ENCODE measurements around the gene REC8. TPM values are rescaled to one million over a fixed set of nuclear protein-coding genes. Genes with fewer than 3 reads are reported as not detected.

Gene REC8
- total RNA-seq, 1 donor from 2014 or later: 1.1 TPM

Other genes with a start within 250 kb of the REC8 start
- gene DHRS4, start 218.3 kb upstream of the REC8 start, total RNA-seq: 46.2 and 53.2 TPM in 2 replicates
- gene DHRS4L2, start 183.2 kb upstream of the REC8 start, total RNA-seq: 8.2 and 13.2 TPM in 2 replicates
- not detected in 2 replicates for gene CARMIL3, start 120.1 kb upstream of the REC8 start, total RNA-seq
- gene CPNE6, start 100.5 kb upstream of the REC8 start, total RNA-seq: not detected in 2 replicates
- gene PCK2, start 77.8 kb upstream of the REC8 start, total RNA-seq: 8.2 and 11.6 TPM in 2 replicates
- 41.8 and 49.5 TPM in 2 replicates for gene DCAF11, start 57.3 kb upstream of the REC8 start, total RNA-seq
- 0.73 and 0.75 TPM in 2 replicates for gene NRL, start 57.1 kb upstream of the REC8 start, total RNA-seq
- gene FITM1, start 41.4 kb upstream of the REC8 start, total RNA-seq: 0.20 TPM in 1 of 2 replicates, not detected in the other
- 123 and 136 TPM in 2 replicates for gene PSME1, start 35.9 kb upstream of the REC8 start, total RNA-seq
- 8.3 and 10.2 TPM in 2 replicates for gene EMC9, start 30.5 kb upstream of the REC8 start, total RNA-seq
- gene PSME2, start 25.5 kb upstream of the REC8 start, total RNA-seq: 52.9 and 82.8 TPM in 2 replicates
- gene RNF31, start 24.6 kb upstream of the REC8 start, total RNA-seq: 50.1 and 66.3 TPM in 2 replicates
- 30.3 and 35.5 TPM in 2 replicates for gene IRF9, start 10.8 kb upstream of the REC8 start, total RNA-seq
- 33.4 and 39.3 TPM in 2 replicates for gene IPO4, start 16.7 kb downstream of the REC8 start, total RNA-seq
- gene TM9SF1, start 23.4 kb downstream of the REC8 start, total RNA-seq: 73.6 and 75.1 TPM in 2 replicates
- gene TSSK4, start 33.6 kb downstream of the REC8 start, total RNA-seq: not detected in 2 replicates
- 31.4 and 43.9 TPM in 2 replicates for gene CHMP4A, start 41.4 kb downstream of the REC8 start, total RNA-seq
- gene MDP1, start 44.0 kb downstream of the REC8 start, total RNA-seq: 10.2 and 11.2 TPM in 2 replicates
- 96.5 and 125 TPM in 2 replicates for gene NEDD8, start 60.3 kb downstream of the REC8 start, total RNA-seq
- gene GMPR2, start 60.8 kb downstream of the REC8 start, total RNA-seq: 49.8 and 65.4 TPM in 2 replicates
- 22.0 and 32.4 TPM in 2 replicates for gene TINF2, start 70.5 kb downstream of the REC8 start, total RNA-seq
- 0.06 and 0.73 TPM in 2 replicates for gene TGM1, start 91.1 kb downstream of the REC8 start, total RNA-seq
- 13.7 and 17.5 TPM in 2 replicates for gene RABGGTA, start 99.5 kb downstream of the REC8 start, total RNA-seq
- 10.7 and 26.9 TPM in 2 replicates for gene DHRS1, start 127.7 kb downstream of the REC8 start, total RNA-seq
- 9.2 and 9.9 TPM in 2 replicates for gene NOP9, start 127.8 kb downstream of the REC8 start, total RNA-seq
- 1.7 and 1.8 TPM in 2 replicates for gene CIDEB, start 135.9 kb downstream of the REC8 start, total RNA-seq
- 1.9 and 2.6 TPM in 2 replicates for gene LTB4R2, start 138.1 kb downstream of the REC8 start, total RNA-seq
- gene LTB4R, start 139.4 kb downstream of the REC8 start, total RNA-seq: 0.59 and 1.1 TPM in 2 replicates
- 0.94 and 2.1 TPM in 2 replicates for gene ADCY4, start 163.0 kb downstream of the REC8 start, total RNA-seq
- gene RIPK3, start 167.9 kb downstream of the REC8 start, total RNA-seq: 1.1 and 2.2 TPM in 2 replicates
- 51.0 and 54.5 TPM in 2 replicates for gene NFATC4, start 196.1 kb downstream of the REC8 start, total RNA-seq
- 7.6 and 9.5 TPM in 2 replicates for gene NYNRIN, start 226.9 kb downstream of the REC8 start, total RNA-seq